GM18505 (cell line): ENCODE results near the gene CIAO1.
"Not testable (repeated sequence)": the region's sequence is repeated elsewhere in the genome, so short reads cannot be mapped to it uniquely, and the experiment has no call there.

Experiments used
- ATAC-seq: cut with Tn5 transposase; IDR thresholded peaks from one replicate; pipeline ENCODE4 v1.9.1; 2021; ENCODE audit not compliant: unreplicated experiment
- POLR2A ChIP-seq: IDR thresholded peaks from 4 replicates; pipeline ENCODE4 v1.6.1; 2011; ENCODE audit warnings: borderline replicate concordance; ENCODE audit not compliant: insufficient read depth, insufficient read length; ENCODE audit errors: extremely low read depth

The CIAO1 gene

GRCh38 chr2:96265840-96266679 is at the start of gene CIAO1, which contains the start of gene TMEM127:
TSS of gene CIAO1 (plus strand) at chr2:96266225. CDS start at chr2:96266351, 126 bp downstream.
TSS of gene TMEM127 (minus strand) at chr2:96265997. CDS start at chr2:96265381, 616 bp downstream.
- TF ChIP-seq POLR2A: peak; percentile 78
- peak; percentile 87 for ATAC-seq

- ATAC-seq: no peak
- no peak for TF ChIP-seq POLR2A
Measured at GRCh38 chr2:96218508-96219131, 47.4 kb upstream of the CIAO1 start.

GRCh38 chr2:96219959-96220358 is 46.1 kb upstream of the CIAO1 start:
- ATAC-seq: not testable (repeated sequence)

GRCh38 chr2:96221106-96221505 is 44.9 kb upstream of the CIAO1 start:
- ATAC-seq: not testable (repeated sequence)

- ATAC-seq: no peak
- peak; percentile 54 for TF ChIP-seq POLR2A
Measured at GRCh38 chr2:96225016-96225533, 41.0 kb upstream of the CIAO1 start.

- ATAC-seq: no peak
- TF ChIP-seq POLR2A: no peak
Measured at GRCh38 chr2:96231316-96231715, 34.7 kb upstream of the CIAO1 start.

- ATAC-seq: no peak
- no peak for TF ChIP-seq POLR2A
Measured at GRCh38 chr2:96233436-96233835, 32.6 kb upstream of the CIAO1 start.

- peak; percentile 82 for ATAC-seq
- TF ChIP-seq POLR2A: peak; percentile 28
Measured at GRCh38 chr2:96233880-96234316, 32.1 kb upstream of the CIAO1 start.

GRCh38 chr2:96236882-96237281 is 29.1 kb upstream of the CIAO1 start:
- no peak for ATAC-seq
- TF ChIP-seq POLR2A: no peak

- ATAC-seq: no peak
- no peak for TF ChIP-seq POLR2A
Measured at GRCh38 chr2:96238266-96238665, 27.8 kb upstream of the CIAO1 start.

- no peak for ATAC-seq
- TF ChIP-seq POLR2A: no peak
Measured at GRCh38 chr2:96239091-96239490, 26.9 kb upstream of the CIAO1 start.

GRCh38 chr2:96239745-96240264 is 26.2 kb upstream of the CIAO1 start:
- TF ChIP-seq POLR2A: no peak
- no peak for ATAC-seq

GRCh38 chr2:96240341-96241038 is 25.5 kb upstream of the CIAO1 start:
- no peak for TF ChIP-seq POLR2A
- ATAC-seq: no peak
